Measurements from ENCODE around the gene S1PR5.
A peak's percentile ranks its signal among the peaks of the same experiment; 100 is the strongest.

S1PR5 gene

DNA sequence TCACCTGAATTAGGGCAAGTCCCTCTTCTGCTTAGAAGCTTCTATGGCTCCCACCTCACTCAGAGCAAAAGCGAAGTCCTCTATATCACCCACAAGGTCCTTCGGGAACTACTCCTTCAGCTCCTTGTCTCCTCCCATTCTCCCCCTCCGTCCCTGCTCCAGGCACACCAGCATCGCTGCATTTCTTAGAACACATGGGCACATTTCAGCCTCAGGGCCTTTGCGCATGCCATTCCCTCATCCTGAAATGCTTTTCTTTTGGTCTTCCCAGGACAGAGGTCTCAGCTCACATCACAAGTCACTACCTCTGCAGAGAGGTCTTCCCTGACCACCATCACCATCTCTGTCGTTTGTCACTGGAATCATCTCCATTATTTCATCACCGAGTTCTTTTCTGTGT lies 4.0 kb downstream of the S1PR5 start:
- no peak for DNase-seq

DNA sequence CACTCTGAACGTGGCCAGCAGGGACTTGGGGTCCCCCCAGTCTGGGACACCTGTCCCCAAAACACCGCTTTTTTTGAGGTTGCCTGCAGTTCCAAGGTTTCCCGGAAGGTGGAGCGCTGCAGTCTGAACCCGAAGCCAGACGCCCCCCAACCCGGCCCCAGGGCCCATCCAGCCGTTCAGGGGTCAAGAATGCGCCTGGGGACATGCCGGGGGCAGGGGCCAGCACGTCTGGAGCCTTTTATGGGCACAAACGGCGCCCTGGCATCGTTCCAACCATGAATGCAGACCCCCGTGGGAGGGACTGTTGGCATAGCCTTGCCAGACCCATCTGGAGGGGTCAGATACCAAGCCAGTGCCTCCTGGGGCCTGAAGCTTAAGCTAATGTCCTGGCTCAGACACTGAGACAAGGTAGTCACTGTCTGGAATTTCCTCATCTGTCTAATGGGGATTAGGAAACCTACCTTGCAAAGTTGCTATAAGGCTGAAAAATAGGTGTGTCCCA lies 6.9 kb downstream of the S1PR5 start:
- peak; percentile 49 for DNase-seq

DNA sequence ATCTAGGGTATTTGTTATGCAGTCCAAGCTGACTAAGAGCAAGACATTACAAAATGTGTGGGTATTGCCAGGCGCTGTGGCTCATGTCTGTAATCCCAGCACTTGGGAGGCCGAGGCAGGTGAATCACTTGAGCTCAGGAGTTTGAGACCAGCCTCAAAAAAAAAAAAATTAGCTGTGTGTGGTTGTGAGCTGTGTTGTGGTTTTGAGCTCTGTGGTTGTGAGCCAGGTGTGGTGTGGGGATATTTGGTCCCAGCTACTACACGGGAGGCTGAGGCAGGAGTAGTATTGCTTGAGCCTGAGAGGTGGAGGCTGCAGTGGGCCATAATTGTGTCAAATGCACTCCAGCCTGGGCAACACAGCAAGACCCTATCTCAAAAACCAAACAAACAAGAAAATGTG lies 8.5 kb downstream of the S1PR5 start:
- no peak for DNase-seq

DNA sequence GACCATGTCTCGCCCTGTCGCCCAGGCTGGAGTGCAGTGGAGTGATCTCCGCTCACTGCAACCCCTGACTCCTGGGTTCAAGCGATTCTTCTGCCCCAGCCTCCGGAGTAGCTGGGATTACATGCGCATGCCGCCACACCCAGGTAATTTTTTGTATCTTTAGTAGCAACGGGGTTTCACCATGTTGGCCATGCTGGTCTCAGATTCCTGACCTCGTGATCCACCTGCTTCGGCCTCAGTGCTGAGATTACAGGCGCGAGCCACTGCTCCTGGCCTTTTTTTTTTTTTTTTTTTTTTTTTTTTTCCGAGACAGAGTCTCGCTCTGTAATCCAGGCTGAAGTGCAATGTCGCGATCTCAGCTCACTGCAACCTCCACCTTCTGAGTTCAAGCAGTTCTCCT lies 9.2 kb downstream of the S1PR5 start:
- DNase-seq: no peak

DNA sequence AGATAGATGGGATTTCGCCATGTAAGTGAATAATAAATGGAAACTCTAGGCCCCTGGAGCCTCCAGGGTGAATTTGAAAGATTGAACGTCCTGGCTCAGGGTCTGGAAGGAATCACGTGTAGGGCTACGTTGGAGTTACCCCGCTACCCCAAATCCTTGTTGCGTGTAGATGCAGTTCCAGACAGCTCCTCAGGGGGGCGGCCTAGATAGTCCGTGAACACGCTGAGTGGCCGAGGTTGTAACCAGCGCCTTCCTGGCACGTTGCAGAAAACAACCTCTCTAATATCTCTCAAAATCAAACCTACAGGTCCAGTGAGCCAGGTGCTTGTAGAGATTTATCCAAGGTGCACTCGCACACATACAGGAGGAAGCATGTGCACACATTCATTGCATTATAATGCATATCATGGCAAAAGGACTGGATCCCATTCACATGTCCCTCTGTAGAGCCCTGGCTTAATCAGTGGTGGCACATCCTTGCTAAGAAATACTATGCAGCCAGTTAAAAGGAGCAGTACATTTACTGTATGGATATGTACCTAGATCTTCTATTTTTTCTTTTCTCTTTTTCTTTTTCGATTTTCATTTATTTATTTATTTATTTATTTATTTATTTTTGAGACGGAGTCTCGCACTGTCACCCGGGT lies 11.5 kb downstream of the S1PR5 start:
- peak; percentile 64 for DNase-seq

DNA sequence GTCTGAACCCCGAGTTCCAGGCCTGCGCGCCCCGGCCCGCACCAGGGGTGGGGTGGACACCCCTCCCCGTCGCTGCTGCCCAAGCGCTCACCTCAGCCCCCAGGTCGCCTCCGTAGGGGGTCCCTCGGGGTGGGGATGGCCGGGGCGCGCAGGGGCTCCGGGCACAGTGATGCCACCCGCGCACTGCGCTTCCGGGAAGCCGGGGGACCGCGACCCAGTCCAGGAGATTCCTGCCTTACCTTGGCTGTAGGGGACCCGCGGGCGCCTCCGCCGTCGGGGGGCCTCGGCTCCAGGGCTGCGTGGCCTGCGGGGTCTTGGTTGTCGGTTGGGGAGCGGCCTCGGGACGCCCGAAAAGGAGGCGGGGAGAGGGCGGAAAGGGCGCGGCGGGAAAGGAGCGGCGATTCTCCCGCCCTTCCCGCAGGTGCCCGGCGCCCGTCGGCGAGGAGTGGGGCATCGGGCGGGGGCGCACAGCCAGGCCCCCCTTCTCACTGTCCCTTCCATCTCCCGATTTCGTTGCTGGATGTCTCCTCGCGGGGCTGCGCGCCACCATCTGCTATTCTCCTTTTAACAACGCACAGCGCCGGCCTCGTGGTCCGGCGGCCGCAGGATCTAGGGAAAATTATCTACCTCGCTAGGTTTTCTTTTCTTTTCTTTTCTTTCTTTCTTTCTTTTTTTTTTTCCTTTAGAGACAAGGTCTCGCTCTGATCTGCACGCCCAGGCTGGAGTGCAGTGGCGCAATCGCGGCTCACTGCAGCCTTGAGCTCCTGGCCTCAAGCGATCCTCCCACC lies 14.1 kb downstream of the S1PR5 start, which contains the start of gene KEAP1:
TSS of gene KEAP1 (minus strand) at position 355 of the 788 bp plus-strand sequence. CDS start 3,323 bp downstream, outside the sequence.
- DNase-seq: no peak

DNA sequence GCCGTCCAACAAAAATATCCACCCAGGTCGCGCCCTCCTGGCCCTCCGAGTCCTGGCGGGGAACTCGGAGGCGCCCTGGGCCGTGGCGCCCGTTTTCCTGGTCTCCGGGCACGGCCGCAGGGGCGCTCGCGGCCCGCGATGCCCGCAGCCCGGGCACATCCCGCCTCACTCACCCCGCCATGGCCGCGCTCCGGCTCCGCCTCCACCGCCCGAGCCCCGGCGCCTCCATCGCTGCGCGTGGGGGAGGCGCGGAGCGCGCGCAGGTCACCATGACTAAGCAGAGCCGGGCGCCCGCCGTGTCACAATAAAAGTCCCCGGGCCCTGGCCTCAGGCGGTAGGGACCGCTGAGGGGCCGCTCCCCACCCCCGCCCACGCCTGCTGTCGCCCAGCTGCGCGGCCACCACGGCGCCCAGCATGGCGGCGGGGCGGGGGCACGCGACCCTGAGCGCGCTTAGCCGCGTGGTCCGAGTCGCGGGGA lies 14.7 kb downstream of the S1PR5 start:
- peak; percentile 59 for DNase-seq

DNA sequence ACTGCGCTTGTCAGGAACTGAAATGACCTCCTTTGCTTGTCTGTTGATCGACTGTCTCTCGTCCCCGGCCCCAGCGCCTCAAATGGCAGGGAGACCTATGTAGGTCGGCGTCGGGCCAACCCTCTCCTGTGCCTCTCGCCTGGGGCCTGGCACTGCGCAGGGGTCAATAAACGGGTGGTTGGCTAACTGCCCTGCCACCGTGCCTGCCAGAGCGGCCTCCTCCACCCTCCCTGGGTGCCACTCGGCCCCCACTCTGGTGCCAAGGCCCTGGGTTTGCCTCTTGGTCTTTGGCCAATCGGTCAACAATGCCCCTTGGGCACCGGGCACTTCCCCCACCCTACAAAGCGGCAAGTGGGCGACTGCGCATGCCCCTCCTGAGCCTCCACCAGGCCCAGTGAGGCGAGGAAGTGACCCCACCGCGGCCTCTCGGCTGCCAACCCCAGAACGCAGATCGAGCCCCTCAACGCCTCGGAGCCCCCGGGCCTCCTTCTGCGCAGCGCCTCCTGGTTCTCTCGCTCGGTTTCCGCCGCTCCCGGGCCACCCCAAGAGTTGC lies 15.2 kb downstream of the S1PR5 start:
- DNase-seq: no peak

DNA sequence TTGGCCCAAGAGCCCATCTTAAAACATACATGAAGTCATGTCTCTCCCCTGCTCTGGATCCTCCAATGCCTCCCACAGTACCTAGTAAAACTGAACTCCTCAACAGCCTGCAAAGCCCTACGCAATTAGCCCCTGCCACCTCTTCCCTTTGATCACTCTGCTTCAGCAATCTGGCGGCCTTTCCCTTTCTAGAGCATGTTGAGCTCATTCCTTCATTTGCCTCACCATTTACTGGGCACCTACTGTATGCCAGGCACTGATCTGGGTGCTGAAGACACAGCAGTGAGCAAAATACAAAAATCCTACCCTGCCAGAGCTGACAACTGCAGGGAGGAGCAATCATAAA lies 17.0 kb downstream of the S1PR5 start:
- no peak for DNase-seq

DNA sequence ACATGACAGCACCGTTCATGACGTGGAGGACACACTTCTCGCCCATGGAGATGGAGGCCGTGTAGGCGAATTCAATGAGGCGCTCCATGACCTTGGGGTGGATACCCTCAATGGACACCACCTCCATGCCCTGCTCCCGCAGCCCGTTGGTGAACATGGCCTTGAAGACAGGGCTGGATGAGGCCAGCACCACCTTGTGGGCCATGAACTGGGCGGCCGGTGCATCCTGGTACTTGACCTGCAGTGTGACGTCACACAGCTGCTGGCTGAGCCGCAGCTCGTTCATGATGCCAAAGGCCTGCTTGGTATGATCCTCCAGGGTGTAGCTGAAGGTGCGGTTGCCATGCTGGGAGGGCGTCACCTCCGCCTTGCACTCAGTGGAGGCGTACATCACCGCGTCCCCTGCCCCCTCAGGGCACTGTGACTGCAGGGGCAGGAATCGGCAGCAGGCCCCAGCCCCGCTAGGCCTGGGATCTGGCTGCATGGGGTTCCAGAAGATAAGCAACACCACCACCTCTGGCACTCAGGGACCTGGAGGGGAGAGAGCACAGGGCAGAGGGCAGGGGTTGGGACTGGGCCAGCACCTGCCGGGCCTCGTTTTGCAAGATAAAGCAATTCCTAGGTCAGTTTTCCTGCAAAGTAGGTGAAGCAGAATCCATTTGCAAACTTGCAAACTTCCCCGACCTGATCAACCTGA lies 17.5 kb downstream of the S1PR5 start:
- no peak for DNase-seq

DNA sequence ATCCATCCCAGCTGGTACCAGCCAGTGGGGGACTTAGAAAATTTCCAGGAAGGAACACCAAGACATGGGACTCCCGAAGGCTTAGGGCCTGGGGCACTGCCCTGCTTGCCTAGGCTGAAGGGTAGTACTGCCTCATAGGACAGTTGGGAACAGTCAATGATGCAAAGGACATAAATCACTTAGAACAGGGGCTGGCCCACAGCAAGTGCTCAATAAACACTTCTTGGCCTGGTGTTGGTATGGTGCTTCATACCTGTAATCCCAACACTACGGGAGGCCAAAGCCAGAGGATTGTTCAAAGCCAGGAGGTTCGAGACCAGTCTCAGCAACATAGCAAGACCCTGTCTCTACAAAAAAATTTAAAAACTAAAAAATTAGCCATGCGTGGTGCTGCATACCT lies 19.9 kb downstream of the S1PR5 start:
- no peak for DNase-seq

DNA sequence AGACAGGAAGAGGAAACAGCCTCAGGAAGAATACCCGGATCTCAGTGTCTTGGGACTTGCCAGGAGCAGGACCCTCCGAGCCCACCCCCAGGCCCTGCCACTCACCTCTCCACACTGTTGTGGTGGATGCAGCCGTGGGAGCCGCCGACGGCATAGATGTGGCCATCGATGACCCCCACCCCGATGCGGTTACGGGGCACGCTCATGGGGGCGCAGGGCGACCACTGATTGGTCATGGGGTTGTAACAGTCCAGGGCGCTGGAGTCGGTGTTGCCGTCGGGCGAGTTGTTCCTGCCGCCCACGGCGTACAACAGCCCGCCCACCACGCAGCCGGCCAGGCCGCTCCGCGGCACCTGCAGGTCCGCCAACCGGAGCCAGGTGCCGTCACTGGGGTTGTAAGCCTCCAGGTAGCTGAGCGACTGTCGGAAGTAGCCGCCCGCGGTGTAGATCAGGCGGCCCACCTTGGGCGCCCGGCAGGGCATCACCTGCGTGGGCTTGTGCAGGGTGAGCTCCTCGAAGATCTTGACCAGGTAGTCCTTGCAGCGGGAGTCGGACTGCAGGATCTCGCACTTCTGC lies 25.7 kb downstream of the S1PR5 start:
- DNase-seq: no peak

DNA sequence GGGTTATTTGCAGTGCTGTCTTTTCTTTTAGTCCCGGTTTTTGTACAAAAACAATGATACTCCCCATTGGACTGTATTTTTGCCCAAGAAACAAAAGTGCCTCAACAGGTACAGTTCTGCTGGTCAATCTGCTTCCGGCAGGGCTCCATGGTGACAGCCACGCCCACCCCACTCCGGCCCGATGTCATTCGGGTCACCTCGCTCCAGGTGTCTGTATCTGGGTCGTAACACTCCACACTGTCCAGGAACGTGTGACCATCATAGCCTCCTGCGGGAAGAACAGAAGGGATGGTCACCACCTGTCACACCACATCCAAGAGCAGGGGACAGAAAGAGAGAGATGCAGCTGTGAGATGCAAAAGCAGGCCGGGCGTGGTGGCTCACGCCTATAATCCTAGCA lies 30.7 kb downstream of the S1PR5 start:
- no peak for DNase-seq

DNA sequence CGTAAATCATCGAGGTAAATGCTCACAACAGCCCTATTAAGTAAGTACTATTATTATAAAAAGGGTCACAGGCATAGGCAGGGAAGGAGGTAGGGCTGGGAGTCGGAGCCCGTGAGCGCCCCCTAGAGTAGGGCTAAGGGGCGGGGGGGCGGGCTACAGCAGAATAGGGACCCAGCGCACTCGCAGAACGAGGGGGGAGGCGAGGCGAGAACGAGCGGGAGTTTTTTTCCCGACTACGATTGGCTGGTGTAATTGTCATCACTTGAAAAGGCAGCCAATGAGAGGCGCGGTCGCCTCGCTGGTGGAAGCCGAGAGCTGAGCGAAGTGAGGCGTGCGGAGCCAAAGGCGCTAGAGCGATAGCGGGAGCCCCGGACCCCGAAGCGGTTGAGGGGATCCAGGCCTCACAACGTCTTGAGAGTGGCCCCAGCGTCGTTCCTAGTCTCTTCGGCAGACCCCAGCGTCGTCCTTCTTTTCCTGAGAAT lies 38.3 kb downstream of the S1PR5 start:
- peak; percentile 87 for DNase-seq

DNA sequence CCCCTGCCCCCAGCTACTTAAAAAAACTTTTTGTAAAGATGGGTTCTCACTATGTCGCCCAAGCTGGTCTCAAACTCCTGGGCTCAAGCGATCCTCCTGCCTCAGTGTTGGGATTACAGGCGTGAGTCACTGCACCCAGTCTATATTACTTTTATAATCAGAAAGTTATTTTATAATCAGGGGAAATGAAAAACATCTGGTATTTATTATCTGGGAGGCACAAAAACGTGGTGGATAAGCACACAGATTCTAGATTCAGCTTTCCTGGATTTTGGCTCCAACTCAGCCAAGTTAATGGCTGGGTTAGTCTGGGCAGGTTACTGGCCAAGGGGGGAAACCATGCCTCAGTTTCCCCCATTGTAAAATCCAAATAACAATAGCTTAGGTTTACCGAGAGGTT lies 38.8 kb downstream of the S1PR5 start:
- no peak for DNase-seq

DNA sequence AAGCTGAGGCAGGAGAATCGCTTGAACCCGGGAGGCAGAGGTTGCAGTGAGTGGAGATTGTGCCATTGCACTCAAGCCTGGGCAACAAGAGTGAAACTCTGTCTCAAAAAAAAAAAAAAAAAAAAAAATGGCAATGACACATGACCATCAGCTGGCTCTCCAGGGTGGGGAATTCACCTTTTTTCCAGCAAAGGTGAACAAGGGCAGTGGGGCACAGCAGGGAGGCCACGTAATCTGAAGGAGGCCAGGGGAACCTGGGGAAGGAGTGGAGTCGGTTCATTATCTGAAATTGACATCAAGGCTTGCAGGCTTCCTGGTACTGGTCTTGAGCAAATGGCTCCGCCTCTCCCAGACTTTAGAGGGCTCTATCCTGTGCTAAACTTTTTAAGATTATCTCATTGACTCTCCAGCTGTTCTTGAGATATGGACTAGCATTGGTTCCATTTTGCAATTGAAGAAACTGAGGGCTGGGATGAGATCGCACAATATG lies 42.2 kb downstream of the S1PR5 start:
- no peak for DNase-seq

DNA sequence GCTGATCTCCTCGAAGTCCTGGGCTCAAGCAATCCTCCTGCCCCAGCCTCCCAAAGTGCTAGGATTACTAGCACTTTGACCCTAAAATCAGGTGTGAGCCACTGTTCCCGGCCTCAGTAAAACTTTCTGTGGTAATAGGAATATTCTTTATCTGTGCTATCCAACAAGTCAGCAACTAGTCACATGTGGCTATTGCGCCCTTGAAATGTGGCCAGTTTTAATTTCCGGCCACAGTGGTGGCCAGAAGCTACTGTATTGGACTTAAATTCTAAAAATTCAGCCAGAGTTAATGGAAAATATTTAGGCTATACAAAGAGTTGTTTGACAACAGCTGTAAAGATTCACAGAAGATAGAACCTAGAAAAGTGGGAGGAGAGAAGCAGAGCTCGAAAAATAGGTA lies 44.1 kb downstream of the S1PR5 start:
- no peak for DNase-seq

DNA sequence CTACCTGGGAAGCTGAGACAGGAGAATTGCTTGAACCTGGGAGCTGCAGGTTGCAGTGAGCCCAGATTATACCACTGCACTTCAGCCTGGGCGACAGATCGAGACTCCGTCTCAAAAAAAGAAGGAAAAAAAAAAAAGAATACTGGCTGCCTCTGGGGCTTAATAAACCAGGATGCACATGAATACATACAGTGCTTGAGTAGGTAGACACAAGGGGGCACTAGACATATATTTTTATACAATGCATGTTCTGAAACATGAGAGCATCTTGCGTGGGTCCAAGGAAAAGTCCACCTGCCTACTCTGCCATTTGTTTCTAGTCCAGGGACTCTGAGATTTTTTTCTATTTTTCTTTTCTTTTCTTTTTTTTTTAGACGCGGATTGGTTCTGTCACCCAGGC lies 45.3 kb downstream of the S1PR5 start:
- no peak for DNase-seq

DNA sequence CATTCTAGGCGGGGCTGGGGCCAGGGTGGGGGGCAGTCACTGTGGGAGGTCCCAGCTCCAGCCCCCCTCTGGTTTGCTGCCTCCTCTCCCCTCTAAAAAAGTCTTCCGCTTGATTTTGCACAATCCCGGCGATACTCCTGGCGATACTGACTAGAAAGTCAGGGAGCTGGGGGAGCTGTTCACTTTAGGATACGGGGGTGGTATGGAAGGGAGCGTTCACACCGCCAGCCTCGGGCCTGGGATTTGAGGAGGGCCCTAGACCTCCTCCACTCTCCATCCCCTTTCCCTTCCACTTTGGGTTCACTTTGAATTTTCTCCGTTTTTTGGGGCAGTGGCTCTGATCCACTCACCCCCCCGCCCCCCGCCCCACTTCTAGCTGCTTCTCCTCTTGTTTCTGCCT lies 49.1 kb downstream of the S1PR5 start:
- no peak for DNase-seq

DNA sequence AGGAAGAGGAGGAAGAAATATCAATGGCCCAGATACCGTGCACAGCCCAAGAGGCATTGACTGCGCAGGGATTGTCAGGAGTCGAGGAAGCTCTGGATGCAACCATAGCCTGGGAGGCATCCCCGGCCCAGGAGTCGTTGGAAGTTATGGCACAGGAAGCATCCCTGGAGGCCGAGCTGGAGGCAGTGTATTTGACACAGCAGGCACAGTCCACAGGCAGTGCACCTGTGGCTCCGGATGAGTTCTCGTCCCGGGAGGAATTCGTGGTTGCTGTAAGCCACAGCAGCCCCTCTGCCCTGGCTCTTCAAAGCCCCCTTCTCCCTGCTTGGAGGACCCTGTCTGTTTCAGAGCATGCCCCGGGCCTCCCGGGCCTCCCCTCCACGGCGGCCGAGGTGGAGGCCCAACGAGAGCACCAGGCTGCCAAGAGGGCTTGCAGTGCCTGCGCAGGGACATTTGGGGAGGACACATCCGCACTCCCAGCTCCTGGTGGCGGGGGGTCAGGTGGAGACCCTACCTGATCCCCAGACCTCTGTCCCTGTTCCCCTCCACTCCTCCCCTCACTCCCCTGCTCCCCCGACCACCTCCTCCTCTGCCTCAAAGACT lies 50.0 kb downstream of the S1PR5 start:
- no peak for DNase-seq

DNA sequence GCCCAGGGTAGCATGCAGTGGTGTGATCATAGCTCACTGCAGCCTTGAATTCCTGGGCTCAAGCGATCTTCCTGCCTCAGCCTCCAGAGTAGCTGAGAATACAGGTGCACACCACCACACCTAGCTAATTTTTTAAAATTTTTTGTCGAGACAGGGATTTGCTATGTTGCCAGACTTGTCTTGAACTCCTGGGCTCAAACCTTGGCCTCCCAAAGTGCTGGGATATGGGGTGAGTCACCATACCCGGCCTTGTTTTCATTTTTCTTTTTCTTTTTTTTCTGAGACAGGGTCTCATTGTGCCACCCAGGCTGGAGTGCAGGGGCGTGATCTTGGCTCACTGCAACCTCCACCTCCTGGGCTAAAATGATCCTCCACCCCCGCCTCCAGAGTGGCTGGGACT lies 52.8 kb downstream of the S1PR5 start:
- DNase-seq: no peak

Data from effector CD8-positive, alpha-beta T cell (primary cell).